IMR-90 (cell line): ENCODE data around the gene EFNA5.

Source experiments
- CEBPB ChIP-seq: IDR thresholded peaks from 2 replicates; pipeline ENCODE4 v1.6.1; 2012; ENCODE audit warnings: low read depth, low read length, improper control_type of control experiment
- FOS ChIP-seq: fragments of 150-350 bp; IDR thresholded peaks from 2 replicates; pipeline ENCODE4 v1.6.1; 2016; ENCODE audit warnings: low read depth, low read length
- MAFK ChIP-seq: IDR thresholded peaks from 2 replicates; pipeline ENCODE4 v1.6.1; 2012; ENCODE audit warnings: low read depth, low read length, improper control_type of control experiment
- MXI1 ChIP-seq: IDR thresholded peaks from 2 replicates; pipeline ENCODE4 v1.6.1; 2012; ENCODE audit warnings: low read depth, mild to moderate bottlenecking, low read length, moderate library complexity, borderline replicate concordance
- NFE2L2 ChIP-seq: fragments of 150-350 bp; IDR thresholded peaks from 2 replicates; pipeline ENCODE4 v1.6.1; 2016; ENCODE audit warnings: low read depth, mild to moderate bottlenecking, low read length
- POLR2A ChIP-seq: IDR thresholded peaks from 2 replicates; pipeline ENCODE4 v1.6.1; 2012; ENCODE audit warnings: mild to moderate bottlenecking, low read depth, low read length
- RAD21 ChIP-seq: IDR thresholded peaks from 2 replicates; pipeline ENCODE4 v1.6.1; 2012; ENCODE audit warnings: low read length, improper control_type of control experiment
- RCOR1 ChIP-seq: IDR thresholded peaks from 2 replicates; pipeline ENCODE4 v1.6.1; 2012; ENCODE audit warnings: mild to moderate bottlenecking, low read length, improper control_type of control experiment; ENCODE audit not compliant: insufficient replicate concordance
- RFX5 ChIP-seq: IDR thresholded peaks from 2 replicates; pipeline ENCODE4 v1.8.0; 2012; ENCODE audit warnings: low read depth, mild to moderate bottlenecking, low read length, moderate library complexity
- SMC3 ChIP-seq: fragments of 150-350 bp; IDR thresholded peaks from 2 replicates; pipeline ENCODE4 v1.6.1; 2016; ENCODE audit warnings: low read depth, mild to moderate bottlenecking, antibody characterized with exemption, low read length, moderate library complexity
- USF2 ChIP-seq: fragments of 150-350 bp; IDR thresholded peaks from 2 replicates; pipeline ENCODE4 v1.6.1; 2017; ENCODE audit warnings: mild to moderate bottlenecking, antibody characterized with exemption, low read length, low read depth
- TF ChIP-seq, protein P1 (sequence below): conservative IDR thresholded peaks from 2 replicates; pipeline ENCODE4 v1.5.1; 2012; ENCODE audit warnings: mild to moderate bottlenecking, low read depth, low read length, improper control_type of control experiment
- TF ChIP-seq, protein P2 (sequence below): fragments of 150-350 bp; IDR thresholded peaks from 2 replicates; pipeline ENCODE4 v1.6.1; 2016; ENCODE audit warnings: low read depth, mild to moderate bottlenecking, low read length, moderate library complexity, borderline replicate concordance

DNA sequence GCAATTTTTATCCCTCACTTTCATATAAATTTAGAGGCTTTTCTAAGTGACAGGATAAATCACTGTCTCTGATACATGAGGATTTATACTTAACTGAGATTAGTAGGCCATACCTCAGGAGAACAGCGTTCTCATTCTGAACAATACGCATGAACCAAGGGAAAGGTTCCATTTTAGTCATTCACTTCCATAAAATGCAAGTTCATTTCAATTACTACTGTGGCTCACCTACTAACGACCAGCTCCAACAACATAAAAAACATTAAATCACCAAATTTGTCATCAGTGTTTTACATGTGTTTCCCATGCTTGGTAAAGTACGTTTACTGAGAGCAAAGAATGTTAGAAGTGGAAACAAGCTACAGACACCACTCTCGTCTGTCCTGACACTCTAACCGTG lies 67.4 kb downstream of the EFNA5 start:
- no peak for TF ChIP-seq CEBPB
- TF ChIP-seq, protein P1, sequence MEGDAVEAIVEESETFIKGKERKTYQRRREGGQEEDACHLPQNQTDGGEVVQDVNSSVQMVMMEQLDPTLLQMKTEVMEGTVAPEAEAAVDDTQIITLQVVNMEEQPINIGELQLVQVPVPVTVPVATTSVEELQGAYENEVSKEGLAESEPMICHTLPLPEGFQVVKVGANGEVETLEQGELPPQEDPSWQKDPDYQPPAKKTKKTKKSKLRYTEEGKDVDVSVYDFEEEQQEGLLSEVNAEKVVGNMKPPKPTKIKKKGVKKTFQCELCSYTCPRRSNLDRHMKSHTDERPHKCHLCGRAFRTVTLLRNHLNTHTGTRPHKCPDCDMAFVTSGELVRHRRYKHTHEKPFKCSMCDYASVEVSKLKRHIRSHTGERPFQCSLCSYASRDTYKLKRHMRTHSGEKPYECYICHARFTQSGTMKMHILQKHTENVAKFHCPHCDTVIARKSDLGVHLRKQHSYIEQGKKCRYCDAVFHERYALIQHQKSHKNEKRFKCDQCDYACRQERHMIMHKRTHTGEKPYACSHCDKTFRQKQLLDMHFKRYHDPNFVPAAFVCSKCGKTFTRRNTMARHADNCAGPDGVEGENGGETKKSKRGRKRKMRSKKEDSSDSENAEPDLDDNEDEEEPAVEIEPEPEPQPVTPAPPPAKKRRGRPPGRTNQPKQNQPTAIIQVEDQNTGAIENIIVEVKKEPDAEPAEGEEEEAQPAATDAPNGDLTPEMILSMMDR: no peak
- TF ChIP-seq MAFK: no peak
- TF ChIP-seq RAD21: no peak
- TF ChIP-seq POLR2A: no peak
- no peak for TF ChIP-seq RFX5
- no peak for TF ChIP-seq NFE2L2
- no peak for TF ChIP-seq USF2
- no peak for TF ChIP-seq MXI1
- TF ChIP-seq, protein P2, sequence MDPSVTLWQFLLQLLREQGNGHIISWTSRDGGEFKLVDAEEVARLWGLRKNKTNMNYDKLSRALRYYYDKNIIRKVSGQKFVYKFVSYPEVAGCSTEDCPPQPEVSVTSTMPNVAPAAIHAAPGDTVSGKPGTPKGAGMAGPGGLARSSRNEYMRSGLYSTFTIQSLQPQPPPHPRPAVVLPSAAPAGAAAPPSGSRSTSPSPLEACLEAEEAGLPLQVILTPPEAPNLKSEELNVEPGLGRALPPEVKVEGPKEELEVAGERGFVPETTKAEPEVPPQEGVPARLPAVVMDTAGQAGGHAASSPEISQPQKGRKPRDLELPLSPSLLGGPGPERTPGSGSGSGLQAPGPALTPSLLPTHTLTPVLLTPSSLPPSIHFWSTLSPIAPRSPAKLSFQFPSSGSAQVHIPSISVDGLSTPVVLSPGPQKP: no peak
- no peak for TF ChIP-seq RCOR1
- TF ChIP-seq SMC3: no peak
- TF ChIP-seq FOS: no peak
